Measurements from ENCODE around the gene ADAMTS15. TPM values are rescaled to one million over a fixed set of nuclear protein-coding genes. Genes with fewer than 3 reads are reported as not detected.
A peak's percentile ranks its signal among the peaks of the same experiment; 100 is the strongest.

The ADAMTS15 gene
- total RNA-seq, 1 donor from 2014 or later, result 13.8 TPM

- Histone ChIP-seq H3K4me1 (ENCODE audit: insufficient read depth, low read length) (peaks cover 31% of the 10 kb centered on the region), H3K9ac (ENCODE audit: low read length) (no peak overlapping the region), H3K4me2 (ENCODE audit: low read length) (peak overlapping the region; percentile 43), H3K9me3 (ENCODE audit: insufficient read depth, low read depth, low read length) (no peaks in the 10 kb centered on the region), H3K27ac (ENCODE audit: low read depth, low read length) (no peak overlapping the region), H3K79me2 (ENCODE audit: insufficient read depth, low read length) (peaks cover 54% of the 10 kb centered on the region), H3K27me3 (ENCODE audit: insufficient read depth, low read length) (no peaks in the 10 kb centered on the region), H3K36me3 (ENCODE audit: insufficient read depth, low read length) (peaks cover 1% of the 10 kb centered on the region), H4K20me1 (ENCODE audit: insufficient read depth, low read length) (peaks cover 19% of the 10 kb centered on the region), H2AFZ (ENCODE audit: low read depth, low read length) (no peak overlapping the region), H3K4me3 (ENCODE audit: insufficient read depth, low read depth, low read length) (no peak overlapping the region)
- H3K9me3 Mint-ChIP-seq (ENCODE audit: unreplicated experiment), result peaks cover 3% of the 10 kb centered on the region
- peak; percentile 47 for DNase-seq (ENCODE audit: low read depth)
- no peak overlapping the region for H3K4me3 Mint-ChIP-seq (ENCODE audit: unreplicated experiment)
- no peak for FAIRE-seq
- H3K4me1 Mint-ChIP-seq (ENCODE audit: low read depth, unreplicated experiment), result peaks cover 10% of the 10 kb centered on the region
- peaks cover 25% of the 10 kb centered on the region for H3K27me3 Mint-ChIP-seq (ENCODE audit: low read depth, unreplicated experiment)
- peaks cover 4% of the 10 kb centered on the region for H3K36me3 Mint-ChIP-seq (ENCODE audit: low read depth, unreplicated experiment)
- no peak overlapping the region for H3K27ac Mint-ChIP-seq (ENCODE audit: unreplicated experiment)
- TF ChIP-seq CTCF (IDR thresholded peaks at IDR 0.05; ENCODE audit: insufficient read depth, low read depth, low read length) (no peak), EZH2 (IDR thresholded peaks at IDR 0.05; ENCODE audit: insufficient read depth, low read length) (no peak)
Observed at GRCh38 chr11:130454491-130455252, 6.2 kb downstream of the ADAMTS15 start.

- FAIRE-seq (no peak), DNase-seq (ENCODE audit: low read depth) (no peak)
- Histone ChIP-seq H3K4me1 (ENCODE audit: insufficient read depth, low read length) (peaks cover 23% of the 10 kb centered on the region), H3K9me3 (ENCODE audit: insufficient read depth, low read depth, low read length) (no peaks in the 10 kb centered on the region), H3K27me3 (ENCODE audit: insufficient read depth, low read length) (no peaks in the 10 kb centered on the region), H3K27ac (ENCODE audit: low read depth, low read length) (no peak overlapping the region), H4K20me1 (ENCODE audit: insufficient read depth, low read length) (peaks cover 25% of the 10 kb centered on the region), H3K4me2 (ENCODE audit: low read length) (no peak overlapping the region), H3K4me3 (ENCODE audit: insufficient read depth, low read depth, low read length) (no peak overlapping the region), H2AFZ (ENCODE audit: low read depth, low read length) (no peak overlapping the region), H3K79me2 (ENCODE audit: insufficient read depth, low read length) (peaks cover 47% of the 10 kb centered on the region), H3K9ac (ENCODE audit: low read length) (no peak overlapping the region), H3K36me3 (ENCODE audit: insufficient read depth, low read length) (peaks cover 3% of the 10 kb centered on the region)
- Mint-ChIP-seq H3K27ac (ENCODE audit: unreplicated experiment) (no peak overlapping the region), H3K4me1 (ENCODE audit: low read depth, unreplicated experiment) (peaks cover 10% of the 10 kb centered on the region), H3K4me3 (ENCODE audit: unreplicated experiment) (no peak overlapping the region), H3K27me3 (ENCODE audit: low read depth, unreplicated experiment) (peaks cover 28% of the 10 kb centered on the region), H3K36me3 (ENCODE audit: low read depth, unreplicated experiment) (peaks cover 4% of the 10 kb centered on the region), H3K9me3 (ENCODE audit: unreplicated experiment) (peaks cover 3% of the 10 kb centered on the region)
- TF ChIP-seq EZH2 (IDR thresholded peaks at IDR 0.05; ENCODE audit: insufficient read depth, low read length) (no peak), CTCF (IDR thresholded peaks at IDR 0.05; ENCODE audit: insufficient read depth, low read depth, low read length) (no peak)
Observed at GRCh38 chr11:130455483-130456127, 7.2 kb downstream of the ADAMTS15 start.
